ENCODE results near the gene SENP3. TPM values are rescaled to one million over a fixed set of nuclear protein-coding genes. Genes with fewer than 3 reads are reported as not detected.

SENP3 gene
- total RNA-seq, 2 experiments from 2014 or later: 60.2 to 63.2 TPM

- ATAC-seq: no peak
- Mint-ChIP-seq H3K9me3 (no peaks in the 10 kb centered on the region), H3K4me1 (ENCODE audit: low read depth) (no peaks in the 10 kb centered on the region), H3K27ac (no peak overlapping the region), H3K36me3 (ENCODE audit: low read depth) (peaks cover 22% of the 10 kb centered on the region), H3K27me3 (no peaks in the 10 kb centered on the region), H3K4me3 (no peak overlapping the region)
- TF ChIP-seq, protein P1, sequence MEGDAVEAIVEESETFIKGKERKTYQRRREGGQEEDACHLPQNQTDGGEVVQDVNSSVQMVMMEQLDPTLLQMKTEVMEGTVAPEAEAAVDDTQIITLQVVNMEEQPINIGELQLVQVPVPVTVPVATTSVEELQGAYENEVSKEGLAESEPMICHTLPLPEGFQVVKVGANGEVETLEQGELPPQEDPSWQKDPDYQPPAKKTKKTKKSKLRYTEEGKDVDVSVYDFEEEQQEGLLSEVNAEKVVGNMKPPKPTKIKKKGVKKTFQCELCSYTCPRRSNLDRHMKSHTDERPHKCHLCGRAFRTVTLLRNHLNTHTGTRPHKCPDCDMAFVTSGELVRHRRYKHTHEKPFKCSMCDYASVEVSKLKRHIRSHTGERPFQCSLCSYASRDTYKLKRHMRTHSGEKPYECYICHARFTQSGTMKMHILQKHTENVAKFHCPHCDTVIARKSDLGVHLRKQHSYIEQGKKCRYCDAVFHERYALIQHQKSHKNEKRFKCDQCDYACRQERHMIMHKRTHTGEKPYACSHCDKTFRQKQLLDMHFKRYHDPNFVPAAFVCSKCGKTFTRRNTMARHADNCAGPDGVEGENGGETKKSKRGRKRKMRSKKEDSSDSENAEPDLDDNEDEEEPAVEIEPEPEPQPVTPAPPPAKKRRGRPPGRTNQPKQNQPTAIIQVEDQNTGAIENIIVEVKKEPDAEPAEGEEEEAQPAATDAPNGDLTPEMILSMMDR (IDR thresholded peaks at IDR 0.05): no peak
- CTCF ChIA-PET: interaction anchor here (0.6 to 4.5 kb wide), 20 partner anchors 9 to 172 kb away, joined by 3 to 186 read pairs (median 6); partner anchors contain the start of genes MPDU1, SENP3, SOX15 and TMEM95
- DNase-seq: no peak
- intact Hi-C loops (cut with micrococcal nuclease): no loop called here
- POLR2A ChIA-PET: interaction anchor here (1.2 to 1.8 kb wide), 7 partner anchors 29 to 80 kb away, joined by 4 to 10 read pairs (median 4); partner anchors contain the start of genes POLR2A and TNFSF13
Observed at GRCh38 chr17:7515911-7516610, 45.7 kb upstream of the SENP3 start.

DNA sequence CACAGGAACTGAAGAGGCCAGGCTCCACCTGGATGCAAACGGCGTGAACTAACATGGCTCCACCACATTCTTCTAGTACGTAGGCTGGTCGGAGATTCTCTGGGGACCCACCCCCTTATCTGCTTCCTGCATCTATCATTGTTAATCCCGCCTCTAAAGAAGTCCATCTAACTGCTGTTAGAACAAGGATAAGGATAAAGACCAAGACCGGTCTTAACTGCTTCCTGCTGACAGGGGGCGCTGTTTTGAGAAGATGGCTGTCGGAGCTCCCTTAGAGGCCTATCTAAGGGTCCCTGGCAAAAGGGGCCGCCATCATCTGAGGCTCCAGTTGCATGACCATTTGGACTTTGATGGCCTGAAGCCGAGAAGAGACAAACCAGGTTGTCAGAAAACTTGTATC lies 38.7 kb upstream of the SENP3 start:
- no peak overlapping the region for H3K4me3 Mint-ChIP-seq
- no peaks in the 10 kb centered on the region for H3K27me3 Mint-ChIP-seq
- peak; percentile 86 for ATAC-seq
- peaks cover 1% of the 10 kb centered on the region for H3K36me3 Mint-ChIP-seq (ENCODE audit: low read depth)
- DNase-seq: peak; percentile 74
- intact Hi-C loops (cut with micrococcal nuclease): loop anchor here (5.0 kb wide), 1 partner anchor 39 kb away; the partner anchor contains the start of gene SENP3
- ChIA-PET CTCF (interaction anchor here (0.6 to 12.1 kb wide), 19 partner anchors 9 to 163 kb away, joined by 3 to 165 read pairs (median 4); partner anchors contain the start of genes SENP3, TMEM102, TNFSF12 and TNFSF13), POLR2A (interaction anchor here (0.7 to 1.7 kb wide), 4 partner anchors 12 to 44 kb away, joined by 3 to 5 read pairs (median 4); partner anchors contain the start of genes SENP3 and ZBTB4)
- H3K27ac Mint-ChIP-seq: no peak overlapping the region
- peaks cover 3% of the 10 kb centered on the region for H3K4me1 Mint-ChIP-seq (ENCODE audit: low read depth)
- peaks cover 5% of the 10 kb centered on the region for H3K9me3 Mint-ChIP-seq
- TF ChIP-seq, protein P1 (IDR thresholded peaks at IDR 0.05): peak; percentile 84

GRCh38 chr17:7528842-7529241 lies 32.9 kb upstream of the SENP3 start:
- DNase-seq (no peak), ATAC-seq (no peak)
- Mint-ChIP-seq H3K4me1 (ENCODE audit: low read depth) (no peaks in the 10 kb centered on the region), H3K27me3 (no peaks in the 10 kb centered on the region), H3K27ac (no peak overlapping the region), H3K4me3 (no peak overlapping the region), H3K9me3 (peaks cover 13% of the 10 kb centered on the region), H3K36me3 (ENCODE audit: low read depth) (peaks cover 6% of the 10 kb centered on the region)
- ChIA-PET CTCF (interaction anchor here (4.7 to 12.1 kb wide), 2 partner anchors 15 to 31 kb away, joined by 31 to 165 read pairs; partner anchors contain the start of genes SENP3 and TNFSF13), POLR2A (interaction anchor here (0.6 kb wide), 1 partner anchor 24 kb away, joined by 3 read pairs; no protein-coding TSS in a partner anchor)
- intact Hi-C loops (cut with micrococcal nuclease): no loop called here
- TF ChIP-seq, protein P1 (IDR thresholded peaks at IDR 0.05): no peak

DNA sequence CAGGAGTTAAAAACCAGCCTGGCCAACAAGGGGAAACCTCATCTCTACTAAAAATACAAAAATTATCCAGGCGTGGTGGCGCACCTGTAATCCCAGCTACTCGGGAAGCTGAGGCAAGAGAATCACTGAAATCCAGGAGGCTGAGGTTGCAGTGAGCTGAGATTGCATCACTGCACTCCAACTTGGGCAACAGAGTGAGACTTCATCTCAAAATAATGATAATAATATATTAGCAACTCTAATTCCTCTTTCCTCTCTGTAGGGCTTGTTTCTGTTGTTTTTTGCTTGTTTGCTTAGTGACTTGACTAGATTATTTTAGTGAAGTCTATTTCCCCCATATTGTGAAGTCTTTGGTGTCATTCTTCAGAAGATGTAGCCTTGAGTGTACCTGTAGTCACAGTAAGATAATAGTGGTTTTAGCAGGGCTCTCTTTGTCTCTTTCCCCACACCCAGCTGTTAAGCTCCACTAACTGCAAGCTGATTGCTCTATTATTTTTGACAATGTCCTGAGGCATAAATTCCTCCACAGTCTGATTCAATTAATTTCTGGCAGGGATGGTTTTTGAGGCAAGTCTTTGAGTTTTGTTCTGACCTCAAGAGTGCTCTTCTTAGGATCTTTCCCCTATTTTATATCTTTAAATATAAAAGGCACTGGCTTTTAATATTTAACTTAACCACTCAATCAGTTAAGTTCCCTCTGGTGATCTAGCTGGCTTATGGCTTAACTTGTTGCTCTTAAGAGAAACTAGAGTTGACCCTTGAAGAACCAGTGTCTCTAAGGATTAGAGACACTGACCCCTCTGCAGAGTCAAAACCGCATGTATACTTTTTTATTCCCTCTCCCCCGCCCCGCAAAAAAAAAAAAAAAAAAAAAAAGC lies 31.5 kb upstream of the SENP3 start:
- TF ChIP-seq, protein P1 (IDR thresholded peaks at IDR 0.05): no peak
- CTCF ChIA-PET: interaction anchor here (1.0 kb wide), 2 partner anchors 16 to 31 kb away, joined by 4 read pairs; no protein-coding TSS in a partner anchor
- no peak overlapping the region for H3K27ac Mint-ChIP-seq
- peaks cover 6% of the 10 kb centered on the region for H3K36me3 Mint-ChIP-seq (ENCODE audit: low read depth)
- no peaks in the 10 kb centered on the region for H3K27me3 Mint-ChIP-seq
- intact Hi-C loops (cut with micrococcal nuclease): no loop called here
- peaks cover 13% of the 10 kb centered on the region for H3K9me3 Mint-ChIP-seq
- no peak for DNase-seq
- H3K4me1 Mint-ChIP-seq (ENCODE audit: low read depth): no peaks in the 10 kb centered on the region
- POLR2A ChIA-PET: interaction anchor here (2.1 kb wide), 1 partner anchor 10 kb away, joined by 7 read pairs; no protein-coding TSS in a partner anchor
- ATAC-seq: no peak
- H3K4me3 Mint-ChIP-seq: no peak overlapping the region
